Stimulated activated CD4-positive, alpha-beta T cell treated with anti-CD3 and anti-CD28 coated beads, TNF-alpha, amount 100 ng/mL, for 24 hours (primary cell): ENCODE results near the gene DLGAP1.

Source experiments
- DNase-seq, 3 experiments: peaks; one replicate each; pipeline ENCODE4 v3.0.0-alpha.2; 2020; ENCODE audit warnings: low read depth in 3 of 3

Gene DLGAP1

GRCh38 chr18:3450799-3451182, 1004.3 kb downstream of the DLGAP1 start:
- no peak for DNase-seq

- DNase-seq, result peak in 1 of 3 experiments; percentile 46
Observed at GRCh38 chr18:3450012-3450798, 1004.9 kb downstream of the DLGAP1 start, which contains the start of gene TGIF1. Gene TGIF1 (plus strand): TSS chr18:3450172. CDS start chr18:3450490, 318 bp downstream.

- DNase-seq, result peak in 2 of 3 experiments; percentile 47 to 74
Observed at GRCh38 chr18:3449512-3450011, 1005.5 kb downstream of the DLGAP1 start.

GRCh38 chr18:3448838-3449511, 1006.1 kb downstream of the DLGAP1 start:
- DNase-seq, result peak in 2 of 3 experiments; percentile 21 to 60

- peak; percentile 56 to 84 (median 67) for DNase-seq
Observed at GRCh38 chr18:3447895-3448837, 1006.9 kb downstream of the DLGAP1 start.

- no peak for DNase-seq
Observed at GRCh38 chr18:3447068-3447894, 1007.8 kb downstream of the DLGAP1 start.
